Endothelial cell of umbilical vein (primary cell): ENCODE data around the gene XRCC1.

Experiments
- CTCF ChIP-seq, 2 donors: IDR thresholded peaks; 1 replicate in 1 of 2; 2 replicates in 1 of 2; pipeline ENCODE4 v1.5.1; 2011; ENCODE audit warnings: low read length in 2 of 2, mild to moderate bottlenecking in 2 of 2, moderate library complexity in 2 of 2, control low read depth in 1 of 2, inconsistent platforms in 1 of 2, low read depth in 1 of 2; ENCODE audit not compliant: insufficient read depth in 1 of 2; ENCODE audit errors: extremely low read depth in 1 of 2
- EZH2 ChIP-seq: IDR thresholded peaks from 2 replicates; pipeline ENCODE4 v1.6.1; 2012; ENCODE audit warnings: borderline replicate concordance, low read depth, mild to moderate bottlenecking, moderate library complexity, low read length, inconsistent platforms; ENCODE audit not compliant: severe bottlenecking
- FOS ChIP-seq: IDR thresholded peaks from 2 replicates; pipeline ENCODE4 v1.6.1; 2011; ENCODE audit warnings: mild to moderate bottlenecking, low read length, moderate library complexity, borderline replicate concordance; ENCODE audit not compliant: insufficient read depth
- JUN ChIP-seq: IDR thresholded peaks from 2 replicates; pipeline ENCODE4 v1.6.1; 2011; ENCODE audit warnings: borderline replicate concordance, low read depth; ENCODE audit not compliant: insufficient read length, insufficient read depth
- MAX ChIP-seq: IDR thresholded peaks from 2 replicates; pipeline ENCODE4 v1.6.1; 2011; ENCODE audit not compliant: insufficient read depth, insufficient read length
- MYC ChIP-seq: IDR thresholded peaks from one replicate; pipeline ENCODE4 v1.6.1; 2011; ENCODE audit warnings: mild to moderate bottlenecking, low read depth, low read length
- POLR2A ChIP-seq: IDR thresholded peaks from 2 replicates; pipeline ENCODE4 v1.6.1; 2012; ENCODE audit warnings: low read depth, mild to moderate bottlenecking, control low read depth, low read length
- POLR2AphosphoS5 ChIP-seq: IDR thresholded peaks from 2 replicates; pipeline ENCODE4 v1.6.1; 2012; ENCODE audit warnings: low read depth, mild to moderate bottlenecking, control low read depth, low read length, moderate library complexity; ENCODE audit not compliant: insufficient read depth

- TF ChIP-seq CTCF (IDR thresholded peaks at IDR 0.05; ENCODE audit: extremely low read depth in 1 of 2, insufficient read depth in 1 of 2, low read depth in 1 of 2, low read length in 2 of 2) (no peak), EZH2 (no peak), FOS (no peak), JUN (no peak), POLR2A (no peak), POLR2AphosphoS5 (no peak), MAX (no peak), MYC (no peak)
Observed at GRCh38 chr19:43562698-43563241, 12.6 kb downstream of the XRCC1 start.
